Activated CD4-positive, alpha-beta T cell treated with anti-CD3 and anti-CD28 coated beads, Interleukin-2, amount 50 U/mL, for 24 hours (primary cell): ENCODE measurements around the gene SMIM10L1.

ENCODE experiments used
- DNase-seq, 2 donors: peaks; one replicate each; pipeline ENCODE4 v3.0.0-alpha.2; 2020; ENCODE audit warnings: low read depth in 1 of 2, low spot score in 1 of 2

SMIM10L1 gene

GRCh38 chr12:11183011-11183410 lies 12.0 kb downstream of the SMIM10L1 start:
- DNase-seq = no peak

- DNase-seq = no peak
Observed at GRCh38 chr12:11186837-11187236, 15.8 kb downstream of the SMIM10L1 start, which contains the start of gene TAS2R42. Gene TAS2R42, minus strand, starts transcription at chr12:11186937. Its CDS starts 0 bp downstream, at chr12:11186937.

DNA sequence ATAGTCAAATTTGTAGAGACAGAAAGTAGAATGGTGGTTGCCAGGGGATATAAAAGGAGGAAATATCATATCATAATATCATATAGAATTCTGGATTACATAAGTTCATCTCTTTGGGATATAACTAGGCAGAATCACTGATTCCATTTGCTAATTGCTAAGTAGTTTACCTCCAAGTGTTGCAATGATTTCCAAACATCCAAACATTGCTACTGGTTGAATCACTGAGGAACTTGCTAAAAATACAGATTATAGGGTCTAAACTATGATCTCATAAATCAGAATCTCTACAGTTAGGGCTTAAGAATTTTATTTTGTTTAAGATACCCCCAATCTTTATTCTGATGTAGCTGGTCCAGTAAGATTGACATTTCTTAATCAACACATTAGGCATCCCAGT lies 31.8 kb downstream of the SMIM10L1 start:
- DNase-seq = no peak

DNA sequence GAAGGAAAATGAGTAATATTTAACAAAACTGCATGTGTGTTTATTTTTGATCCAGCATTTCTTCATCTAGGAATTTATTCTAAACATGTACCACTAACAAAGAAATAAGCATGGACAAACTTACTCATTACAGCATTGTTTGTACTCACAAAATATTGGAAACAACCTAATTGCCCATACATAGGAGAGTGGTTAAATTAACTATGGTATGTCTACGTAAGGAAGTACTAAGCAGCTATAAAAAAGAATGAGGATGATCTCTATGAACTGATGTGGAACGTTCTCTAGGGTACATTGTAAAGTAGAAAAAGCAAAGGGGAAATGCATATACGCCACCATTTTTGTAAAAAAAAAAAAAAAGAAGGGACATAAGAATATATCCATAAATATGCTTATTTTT lies 33.2 kb downstream of the SMIM10L1 start:
- DNase-seq = no peak

- DNase-seq = no peak
Observed at GRCh38 chr12:11209113-11209512, 38.1 kb downstream of the SMIM10L1 start.
